A549 (cell line): ENCODE measurements around the gene RIMOC1.

Experiments
- BHLHE40 ChIP-seq: IDR thresholded peaks from 2 replicates; pipeline ENCODE4 v1.6.1; 2012; ENCODE audit warnings: low read depth, low read length, inconsistent platforms
- CEBPB ChIP-seq, 2 experiments: fragments of >200 bp in 1 of 2; sonication (Bioruptor Twin) in 1 of 2; formaldehyde crosslinking in 1 of 2; IDR thresholded peaks; 2 replicates each; pipeline ENCODE4 v1.6.1; 2012 to 2016
- CHD2 ChIP-seq: fragments of 150-350 bp; IDR thresholded peaks from 2 replicates; pipeline ENCODE4 v1.6.1; 2014; ENCODE audit warnings: low read length; ENCODE audit not compliant: partially characterized antibody
- JUNB ChIP-seq: fragments of >200 bp; sonication (Bioruptor Twin); formaldehyde crosslinking; IDR thresholded peaks from 2 replicates; pipeline ENCODE4 v1.6.1; 2016
- KDM1A ChIP-seq: fragments of 200-600 bp; sonication (generic); IDR thresholded peaks from 2 replicates; pipeline ENCODE4 v1.6.1; 2016; ENCODE audit warnings: low read depth, mild to moderate bottlenecking
- KDM5A ChIP-seq: fragments of 200-600 bp; sonication (generic); IDR thresholded peaks from 2 replicates; pipeline ENCODE4 v1.6.1; 2016; ENCODE audit warnings: antibody characterized with exemption, mild to moderate bottlenecking
- MAZ ChIP-seq: fragments of 150-350 bp; IDR thresholded peaks from 2 replicates; pipeline ENCODE4 v1.6.1; 2014; ENCODE audit warnings: antibody characterized with exemption, low read depth, low read length, borderline replicate concordance
- PHF8 ChIP-seq: fragments of 200-600 bp; sonication (generic); IDR thresholded peaks from 2 replicates; pipeline ENCODE4 v1.6.1; 2016; ENCODE audit warnings: low read depth, mild to moderate bottlenecking, antibody characterized with exemption, moderate library complexity, borderline replicate concordance
- POLR2A ChIP-seq: IDR thresholded peaks from 2 replicates; pipeline ENCODE4 v1.6.1; 2012; ENCODE audit warnings: mild to moderate bottlenecking, low read length
- SMC3 ChIP-seq: fragments of >200 bp; sonication (Bioruptor Twin); formaldehyde crosslinking; IDR thresholded peaks from 3 replicates; pipeline ENCODE4 v1.6.1; 2018; ENCODE audit warnings: inconsistent platforms
- TF ChIP-seq, protein P1 (sequence below): fragments of >200 bp; sonication (Bioruptor Twin); formaldehyde crosslinking; IDR thresholded peaks from 3 replicates; pipeline ENCODE4 v1.5.1; 2016
- TF ChIP-seq, protein P2 (sequence below): IDR thresholded peaks from 2 replicates; pipeline ENCODE4 v1.6.1; 2012
- TF ChIP-seq, protein P3 (sequence below): fragments of 200-600 bp; sonication (generic); IDR thresholded peaks from 2 replicates; pipeline ENCODE4 v1.6.1; 2016; ENCODE audit warnings: antibody characterized with exemption, mild to moderate bottlenecking, moderate library complexity

DNA sequence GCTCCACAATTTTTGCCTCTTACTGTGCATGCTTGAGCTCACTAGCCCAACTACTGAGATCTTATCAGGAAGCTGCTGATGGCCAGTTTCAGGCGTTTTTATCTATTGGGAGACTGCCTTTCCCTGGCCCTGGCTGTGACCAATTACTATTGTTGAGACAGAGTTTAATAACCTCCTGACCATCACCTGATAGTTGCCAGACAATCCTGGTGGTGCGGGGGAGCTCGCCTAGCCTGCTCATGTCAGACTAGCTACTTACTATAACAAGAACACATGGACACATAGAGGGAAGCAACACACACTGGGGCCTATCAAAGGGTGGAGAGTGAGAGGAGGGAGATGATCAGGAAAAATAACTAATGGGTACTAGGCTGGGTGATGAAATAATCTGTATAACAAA, 20.9 kb upstream of the RIMOC1 start:
- TF ChIP-seq CEBPB (IDR thresholded peaks at IDR 0.05) (no peak), KDM1A (no peak), SMC3 (no peak), CHD2 (no peak), MAZ (no peak), BHLHE40 (no peak), JUNB (no peak), POLR2A (no peak), PHF8 (no peak), KDM5A (no peak)
- TF ChIP-seq, protein P1, sequence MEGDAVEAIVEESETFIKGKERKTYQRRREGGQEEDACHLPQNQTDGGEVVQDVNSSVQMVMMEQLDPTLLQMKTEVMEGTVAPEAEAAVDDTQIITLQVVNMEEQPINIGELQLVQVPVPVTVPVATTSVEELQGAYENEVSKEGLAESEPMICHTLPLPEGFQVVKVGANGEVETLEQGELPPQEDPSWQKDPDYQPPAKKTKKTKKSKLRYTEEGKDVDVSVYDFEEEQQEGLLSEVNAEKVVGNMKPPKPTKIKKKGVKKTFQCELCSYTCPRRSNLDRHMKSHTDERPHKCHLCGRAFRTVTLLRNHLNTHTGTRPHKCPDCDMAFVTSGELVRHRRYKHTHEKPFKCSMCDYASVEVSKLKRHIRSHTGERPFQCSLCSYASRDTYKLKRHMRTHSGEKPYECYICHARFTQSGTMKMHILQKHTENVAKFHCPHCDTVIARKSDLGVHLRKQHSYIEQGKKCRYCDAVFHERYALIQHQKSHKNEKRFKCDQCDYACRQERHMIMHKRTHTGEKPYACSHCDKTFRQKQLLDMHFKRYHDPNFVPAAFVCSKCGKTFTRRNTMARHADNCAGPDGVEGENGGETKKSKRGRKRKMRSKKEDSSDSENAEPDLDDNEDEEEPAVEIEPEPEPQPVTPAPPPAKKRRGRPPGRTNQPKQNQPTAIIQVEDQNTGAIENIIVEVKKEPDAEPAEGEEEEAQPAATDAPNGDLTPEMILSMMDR: no peak
- TF ChIP-seq, protein P2, sequence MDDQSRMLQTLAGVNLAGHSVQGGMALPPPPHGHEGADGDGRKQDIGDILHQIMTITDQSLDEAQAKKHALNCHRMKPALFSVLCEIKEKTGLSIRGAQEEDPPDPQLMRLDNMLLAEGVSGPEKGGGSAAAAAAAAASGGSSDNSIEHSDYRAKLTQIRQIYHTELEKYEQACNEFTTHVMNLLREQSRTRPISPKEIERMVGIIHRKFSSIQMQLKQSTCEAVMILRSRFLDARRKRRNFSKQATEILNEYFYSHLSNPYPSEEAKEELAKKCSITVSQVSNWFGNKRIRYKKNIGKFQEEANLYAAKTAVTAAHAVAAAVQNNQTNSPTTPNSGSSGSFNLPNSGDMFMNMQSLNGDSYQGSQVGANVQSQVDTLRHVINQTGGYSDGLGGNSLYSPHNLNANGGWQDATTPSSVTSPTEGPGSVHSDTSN: no peak
- TF ChIP-seq, protein P3, sequence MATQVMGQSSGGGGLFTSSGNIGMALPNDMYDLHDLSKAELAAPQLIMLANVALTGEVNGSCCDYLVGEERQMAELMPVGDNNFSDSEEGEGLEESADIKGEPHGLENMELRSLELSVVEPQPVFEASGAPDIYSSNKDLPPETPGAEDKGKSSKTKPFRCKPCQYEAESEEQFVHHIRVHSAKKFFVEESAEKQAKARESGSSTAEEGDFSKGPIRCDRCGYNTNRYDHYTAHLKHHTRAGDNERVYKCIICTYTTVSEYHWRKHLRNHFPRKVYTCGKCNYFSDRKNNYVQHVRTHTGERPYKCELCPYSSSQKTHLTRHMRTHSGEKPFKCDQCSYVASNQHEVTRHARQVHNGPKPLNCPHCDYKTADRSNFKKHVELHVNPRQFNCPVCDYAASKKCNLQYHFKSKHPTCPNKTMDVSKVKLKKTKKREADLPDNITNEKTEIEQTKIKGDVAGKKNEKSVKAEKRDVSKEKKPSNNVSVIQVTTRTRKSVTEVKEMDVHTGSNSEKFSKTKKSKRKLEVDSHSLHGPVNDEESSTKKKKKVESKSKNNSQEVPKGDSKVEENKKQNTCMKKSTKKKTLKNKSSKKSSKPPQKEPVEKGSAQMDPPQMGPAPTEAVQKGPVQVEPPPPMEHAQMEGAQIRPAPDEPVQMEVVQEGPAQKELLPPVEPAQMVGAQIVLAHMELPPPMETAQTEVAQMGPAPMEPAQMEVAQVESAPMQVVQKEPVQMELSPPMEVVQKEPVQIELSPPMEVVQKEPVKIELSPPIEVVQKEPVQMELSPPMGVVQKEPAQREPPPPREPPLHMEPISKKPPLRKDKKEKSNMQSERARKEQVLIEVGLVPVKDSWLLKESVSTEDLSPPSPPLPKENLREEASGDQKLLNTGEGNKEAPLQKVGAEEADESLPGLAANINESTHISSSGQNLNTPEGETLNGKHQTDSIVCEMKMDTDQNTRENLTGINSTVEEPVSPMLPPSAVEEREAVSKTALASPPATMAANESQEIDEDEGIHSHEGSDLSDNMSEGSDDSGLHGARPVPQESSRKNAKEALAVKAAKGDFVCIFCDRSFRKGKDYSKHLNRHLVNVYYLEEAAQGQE: no peak
